ENCODE results near the gene IP6K1.

- no peak for TF ChIP-seq CTCF (IDR thresholded peaks at IDR 0.05 in 4 of 5, conservative IDR thresholded peaks at IDR 0.05 in 1 of 5)
- TF ChIP-seq POLR2A (IDR thresholded peaks at IDR 0.05): no peak
Measured at GRCh38 chr3:49733551-49733950, 52.8 kb downstream of the IP6K1 start.

Data from gastrocnemius medialis (tissue), 4 donors.